Prostate gland (tissue), 2 donors: Measurements from ENCODE around the gene MAP4K4.

Experiments
- CTCF ChIP-seq, 4 experiments: fragments of 200-600 bp in 2 of 4; fragments of 450-650 bp in 2 of 4; sonication (generic) in 2 of 4; IDR thresholded peaks; 1 replicate in 3 of 4; 2 replicates in 1 of 4; pipeline ENCODE4 v1.5.1; 2016 to 2019; ENCODE audit warnings: antibody characterized with exemption in 4 of 4, mild to moderate bottlenecking in 2 of 4, moderate library complexity in 2 of 4
- POLR2AphosphoS5 ChIP-seq: sonication (generic); formaldehyde crosslinking; IDR thresholded peaks from one replicate; pipeline ENCODE4 v1.6.1; 2017; ENCODE audit warnings: antibody characterized with exemption

DNA sequence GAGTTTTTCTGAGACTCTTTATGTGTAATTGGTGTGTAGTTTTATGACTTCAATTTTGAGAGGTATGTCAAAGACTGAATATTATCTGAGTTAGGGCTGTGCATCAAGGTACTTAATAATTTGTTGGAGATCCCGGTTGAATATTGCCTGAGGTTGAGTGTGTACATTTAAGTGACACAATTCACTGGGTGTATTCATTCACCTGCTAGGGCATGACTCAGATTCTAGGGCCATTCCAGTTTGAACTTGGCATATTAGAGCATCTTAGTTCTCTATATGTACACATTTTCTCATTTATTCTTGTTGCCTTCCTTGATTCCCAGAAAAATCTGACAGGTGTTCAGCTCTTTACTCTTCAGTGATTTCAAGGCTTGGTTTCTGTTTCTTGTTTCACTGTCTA is 12.5 kb downstream of the MAP4K4 start:
- TF ChIP-seq POLR2AphosphoS5 (no peak), CTCF (IDR thresholded peaks at IDR 0.05) (no peak)
